ENCODE data around the gene TMEM114. TPM values are rescaled to one million over a fixed set of nuclear protein-coding genes. Genes with fewer than 3 reads are reported as not detected.

The TMEM114 gene
- not detected in 2 replicates for total RNA-seq

GRCh38 chr16:8589900-8590688 is at the start of gene TMEM114:
TMEM114 (minus strand) TSS chr16:8590511; CDS start chr16:8589838, 673 bp downstream.
- no peak for DNase-seq (ENCODE audit: low read depth in 2 of 2)

GRCh38 chr16:8639694-8640093 is 49.4 kb upstream of the TMEM114 start:
- no peak for DNase-seq (ENCODE audit: low read depth in 2 of 2)

GRCh38 chr16:8634991-8635736 is 44.9 kb upstream of the TMEM114 start:
- DNase-seq (ENCODE audit: low read depth in 2 of 2), result peak in 1 of 2 donors; percentile 21

- DNase-seq (ENCODE audit: low read depth in 2 of 2), result no peak
Observed at GRCh38 chr16:8632675-8633182, 42.4 kb upstream of the TMEM114 start.

- no peak for DNase-seq (ENCODE audit: low read depth in 2 of 2)
Observed at GRCh38 chr16:8631818-8632465, 41.6 kb upstream of the TMEM114 start.

- no peak for DNase-seq (ENCODE audit: low read depth in 2 of 2)
Observed at GRCh38 chr16:8631373-8631772, 41.1 kb upstream of the TMEM114 start.

GRCh38 chr16:8630255-8630953 is 40.1 kb upstream of the TMEM114 start:
- DNase-seq (ENCODE audit: low read depth in 2 of 2), result no peak

- DNase-seq (ENCODE audit: low read depth in 2 of 2), result no peak
Observed at GRCh38 chr16:8628981-8629725, 38.8 kb upstream of the TMEM114 start.

- DNase-seq (ENCODE audit: low read depth in 2 of 2), result no peak
Observed at GRCh38 chr16:8627456-8627855, 37.1 kb upstream of the TMEM114 start.

GRCh38 chr16:8626946-8627345 is 36.6 kb upstream of the TMEM114 start:
- DNase-seq (ENCODE audit: low read depth in 2 of 2), result no peak

- DNase-seq (ENCODE audit: low read depth in 2 of 2), result no peak
Observed at GRCh38 chr16:8625491-8626087, 35.3 kb upstream of the TMEM114 start.

- DNase-seq (ENCODE audit: low read depth in 2 of 2), result no peak
Observed at GRCh38 chr16:8623634-8624033, 33.3 kb upstream of the TMEM114 start.

- no peak for DNase-seq (ENCODE audit: low read depth in 2 of 2)
Observed at GRCh38 chr16:8622315-8622656, 32.0 kb upstream of the TMEM114 start.

GRCh38 chr16:8621572-8622314 is 31.4 kb upstream of the TMEM114 start, which contains the start of gene METTL22:
METTL22 (plus strand) TSS chr16:8621698; CDS start chr16:8625666, 3,968 bp downstream.
- peak; percentile 72 to 90 for DNase-seq (ENCODE audit: low read depth in 2 of 2)

GRCh38 chr16:8621222-8621571 is 30.9 kb upstream of the TMEM114 start:
- no peak for DNase-seq (ENCODE audit: low read depth in 2 of 2)

- no peak for DNase-seq (ENCODE audit: low read depth in 2 of 2)
Observed at GRCh38 chr16:8620535-8620934, 30.2 kb upstream of the TMEM114 start.

GRCh38 chr16:8619671-8620370 is 29.5 kb upstream of the TMEM114 start:
- no peak for DNase-seq (ENCODE audit: low read depth in 2 of 2)

GRCh38 chr16:8614435-8615029 is 24.2 kb upstream of the TMEM114 start:
- no peak for DNase-seq (ENCODE audit: low read depth in 2 of 2)
